Measurements from ENCODE around the gene GJB2.
"Not testable (repeated sequence)": the region's sequence is repeated elsewhere in the genome, so short reads cannot be mapped to it uniquely, and the experiment has no call there.

Gene GJB2

GRCh38 chr13:20165417-20166257, 27.1 kb downstream of the GJB2 start:
- no peak for DNase-seq

GRCh38 chr13:20161951-20162300, 30.8 kb downstream of the GJB2 start:
- no peak for DNase-seq

- DNase-seq, result peak; percentile 61
These were observed 31.3 kb downstream of the GJB2 start for GRCh38 chr13:20161275-20161950.

GRCh38 chr13:20160306-20161274, 32.1 kb downstream of the GJB2 start, which contains the start of gene GJA3:
GJA3 (minus strand) TSS chr13:20161052; CDS start chr13:20143288, 17,764 bp downstream.
- peak; percentile 49 for DNase-seq

GRCh38 chr13:20159646-20160305, 33.0 kb downstream of the GJB2 start:
- no peak for DNase-seq

- no peak for DNase-seq
These were observed 35.5 kb downstream of the GJB2 start for GRCh38 chr13:20157151-20157796.

- no peak for DNase-seq
These were observed 36.0 kb downstream of the GJB2 start for GRCh38 chr13:20156702-20157101.

GRCh38 chr13:20153290-20153689, 39.4 kb downstream of the GJB2 start:
- DNase-seq, result not testable (repeated sequence)

- no peak for DNase-seq
These were observed 41.1 kb downstream of the GJB2 start for GRCh38 chr13:20151612-20152011.

- DNase-seq, result no peak
These were observed 41.7 kb downstream of the GJB2 start for GRCh38 chr13:20151016-20151415.

GRCh38 chr13:20150561-20150960, 42.2 kb downstream of the GJB2 start:
- DNase-seq, result no peak

- DNase-seq, result no peak
These were observed 43.0 kb downstream of the GJB2 start for GRCh38 chr13:20149762-20150161.

GRCh38 chr13:20148501-20149183, 44.1 kb downstream of the GJB2 start:
- DNase-seq, result no peak

- no peak for DNase-seq
These were observed 46.4 kb downstream of the GJB2 start for GRCh38 chr13:20146381-20146780.

GRCh38 chr13:20145521-20145920, 47.2 kb downstream of the GJB2 start:
- DNase-seq, result no peak

GRCh38 chr13:20144141-20144850, 48.4 kb downstream of the GJB2 start:
- no peak for DNase-seq

GRCh38 chr13:20142927-20143480, 49.7 kb downstream of the GJB2 start:
- DNase-seq, result no peak

GRCh38 chr13:20142023-20142926, 50.5 kb downstream of the GJB2 start:
- no peak for DNase-seq
